ENCODE data around the gene SLC12A4. TPM values are rescaled to one million over a fixed set of nuclear protein-coding genes. Genes with fewer than 3 reads are reported as not detected.

The SLC12A4 gene
- total RNA-seq, 1 donor from 2014 or later, result 44.2 TPM

GRCh38 chr16:67928561-67929364 lies 39.7 kb downstream of the SLC12A4 start:
- Mint-ChIP-seq H3K4me1 (ENCODE audit: unreplicated experiment) (peaks cover 10% of the 10 kb centered on the region), H3K4me3 (ENCODE audit: unreplicated experiment) (no peak overlapping the region), H3K36me3 (ENCODE audit: low read depth, unreplicated experiment) (no peaks in the 10 kb centered on the region), H3K27me3 (ENCODE audit: unreplicated experiment) (peaks cover 10% of the 10 kb centered on the region), H3K9me3 (ENCODE audit: unreplicated experiment) (no peaks in the 10 kb centered on the region), H3K27ac (ENCODE audit: unreplicated experiment) (no peak overlapping the region)
- peak; percentile 76 for DNase-seq (ENCODE audit: low spot score)
- peak; percentile 39 for TF ChIP-seq CTCF (IDR thresholded peaks at IDR 0.05; ENCODE audit: unreplicated experiment)

GRCh38 chr16:67928147-67928546 lies 40.3 kb downstream of the SLC12A4 start:
- no peak for DNase-seq (ENCODE audit: low spot score)
- no peak for TF ChIP-seq CTCF (IDR thresholded peaks at IDR 0.05; ENCODE audit: unreplicated experiment)
- no peaks in the 10 kb centered on the region for H3K9me3 Mint-ChIP-seq (ENCODE audit: unreplicated experiment)
- peaks cover 10% of the 10 kb centered on the region for H3K27me3 Mint-ChIP-seq (ENCODE audit: unreplicated experiment)
- peaks cover 10% of the 10 kb centered on the region for H3K4me1 Mint-ChIP-seq (ENCODE audit: unreplicated experiment)
- H3K36me3 Mint-ChIP-seq (ENCODE audit: low read depth, unreplicated experiment), result no peaks in the 10 kb centered on the region
- no peak overlapping the region for H3K4me3 Mint-ChIP-seq (ENCODE audit: unreplicated experiment)
- peak overlapping the region; percentile 30 for H3K27ac Mint-ChIP-seq (ENCODE audit: unreplicated experiment)

- H3K9me3 Mint-ChIP-seq (ENCODE audit: unreplicated experiment), result no peaks in the 10 kb centered on the region
- no peak for DNase-seq (ENCODE audit: low spot score)
- H3K27me3 Mint-ChIP-seq (ENCODE audit: unreplicated experiment), result peaks cover 10% of the 10 kb centered on the region
- no peak overlapping the region for H3K27ac Mint-ChIP-seq (ENCODE audit: unreplicated experiment)
- TF ChIP-seq CTCF (IDR thresholded peaks at IDR 0.05; ENCODE audit: unreplicated experiment), result no peak
- no peak overlapping the region for H3K4me3 Mint-ChIP-seq (ENCODE audit: unreplicated experiment)
- no peaks in the 10 kb centered on the region for H3K36me3 Mint-ChIP-seq (ENCODE audit: low read depth, unreplicated experiment)
- peaks cover 11% of the 10 kb centered on the region for H3K4me1 Mint-ChIP-seq (ENCODE audit: unreplicated experiment)
Observed at GRCh38 chr16:67927131-67927941, 41.1 kb downstream of the SLC12A4 start.

GRCh38 chr16:67926181-67926750 lies 42.2 kb downstream of the SLC12A4 start:
- Mint-ChIP-seq H3K9me3 (ENCODE audit: unreplicated experiment) (no peaks in the 10 kb centered on the region), H3K36me3 (ENCODE audit: low read depth, unreplicated experiment) (no peaks in the 10 kb centered on the region), H3K27me3 (ENCODE audit: unreplicated experiment) (peaks cover 6% of the 10 kb centered on the region), H3K4me1 (ENCODE audit: unreplicated experiment) (peaks cover 16% of the 10 kb centered on the region), H3K4me3 (ENCODE audit: unreplicated experiment) (peak overlapping the region; percentile 25), H3K27ac (ENCODE audit: unreplicated experiment) (peak overlapping the region; percentile 42)
- DNase-seq (ENCODE audit: low spot score), result no peak
- TF ChIP-seq CTCF (IDR thresholded peaks at IDR 0.05; ENCODE audit: unreplicated experiment), result no peak
